Stimulated activated CD8-positive, alpha-beta memory T cell treated with anti-CD3 and anti-CD28 coated beads, Interleukin-12 subunit alpha, Interleukin-12 subunit beta, amount 100 ng/mL, for 24 hours (primary cell): ENCODE results near the gene LRRTM3.

ENCODE experiments used
- DNase-seq: peaks from one replicate; pipeline ENCODE4 v3.0.0-alpha.2; 2020; ENCODE audit errors: extremely low read depth

The LRRTM3 gene

DNA sequence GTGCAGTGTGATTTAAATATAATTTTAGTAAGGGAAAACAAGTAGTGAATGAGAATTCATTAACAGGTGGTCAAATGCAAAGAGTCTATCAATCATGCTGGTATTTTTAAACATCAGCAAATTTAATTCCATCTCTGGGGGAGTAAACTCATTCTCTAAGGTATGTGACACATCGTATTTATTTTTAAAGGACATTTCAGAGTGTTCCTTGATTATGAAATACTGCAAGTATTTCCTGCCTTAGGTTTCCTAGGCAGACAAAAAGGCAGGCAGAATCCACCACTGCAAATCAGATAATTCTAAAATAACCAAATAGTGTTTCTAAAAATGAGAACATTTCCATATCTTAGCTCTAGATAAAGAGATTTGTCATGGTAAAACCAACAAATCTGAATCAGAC, 193.8 kb downstream of the LRRTM3 start:
- no peak for DNase-seq

DNA sequence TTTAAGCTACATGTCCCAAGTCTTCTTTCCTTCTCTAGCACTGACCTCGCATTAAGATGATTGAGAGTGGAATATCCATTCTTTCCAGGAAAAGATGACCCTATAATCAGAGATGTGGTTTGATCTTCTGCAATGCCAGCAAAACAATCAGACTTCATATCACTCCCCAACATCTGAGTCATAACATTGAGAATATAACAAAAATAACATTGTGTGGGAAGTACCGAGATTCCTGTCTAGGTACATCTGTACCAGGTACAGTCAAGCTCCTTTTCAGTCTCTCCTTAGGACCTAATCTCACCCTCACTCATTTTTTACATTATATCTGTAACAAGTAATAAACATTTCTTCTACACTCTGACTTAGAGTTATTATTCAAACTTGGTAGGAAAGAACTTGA, 201.6 kb downstream of the LRRTM3 start:
- no peak for DNase-seq

DNA sequence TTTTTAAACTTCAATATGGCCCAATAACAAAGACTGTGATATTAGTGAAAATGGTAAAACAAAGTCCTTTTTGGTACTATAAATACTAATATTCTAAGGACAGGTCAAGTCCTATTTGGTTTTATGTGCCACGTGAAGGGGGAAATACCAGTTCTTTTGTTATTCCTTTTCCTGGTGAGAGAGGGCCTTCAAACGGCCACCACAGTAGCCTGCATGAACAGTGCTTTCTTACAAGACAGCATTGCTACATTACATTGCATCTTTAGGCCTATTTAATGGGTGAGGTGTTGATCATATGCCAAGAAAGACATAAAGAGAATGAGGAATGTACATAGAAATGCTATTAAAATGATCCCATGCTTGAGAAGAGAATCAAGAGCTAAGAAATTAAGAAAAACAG, 214.8 kb downstream of the LRRTM3 start:
- DNase-seq = no peak

DNA sequence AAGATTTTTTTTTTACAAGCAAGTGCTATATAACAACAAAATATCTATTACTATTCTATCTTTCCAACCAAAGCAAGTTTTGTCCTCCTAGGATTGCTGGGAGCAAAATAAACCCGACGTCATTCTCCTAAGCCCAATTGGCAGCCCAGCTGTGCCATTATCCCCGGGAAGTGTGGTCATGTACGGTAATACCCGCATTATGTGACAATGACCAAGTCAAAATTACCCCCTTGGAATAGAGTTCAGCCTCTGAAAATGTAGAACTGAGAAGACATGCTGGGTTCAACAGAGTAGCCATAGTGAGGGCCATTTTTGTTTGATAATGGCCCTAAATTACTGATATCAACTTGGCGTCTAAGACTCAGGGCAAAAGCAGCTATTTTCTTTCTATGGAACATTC, 215.5 kb downstream of the LRRTM3 start:
- DNase-seq = no peak

DNA sequence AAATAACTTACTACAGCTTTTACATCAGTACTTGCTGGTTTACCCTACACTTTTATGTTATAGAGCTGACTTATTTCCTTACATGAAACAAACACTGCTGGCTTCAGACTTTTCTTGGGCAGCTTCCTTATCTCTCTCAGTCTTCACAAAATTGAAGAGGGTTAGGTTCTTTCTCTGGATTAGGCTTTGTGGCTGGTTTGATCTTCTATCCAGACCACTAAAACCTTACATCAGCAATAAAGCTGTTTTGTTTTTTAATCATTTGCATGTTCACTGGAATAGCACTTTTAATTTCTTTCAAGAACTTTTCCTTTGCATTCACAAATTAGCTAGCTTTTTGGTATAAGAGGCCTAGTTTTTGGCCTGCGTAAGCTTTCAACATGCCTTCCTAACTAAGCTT, 218.7 kb downstream of the LRRTM3 start:
- DNase-seq = no peak
